Chondrocyte (in vitro differentiated cells): Measurements from ENCODE around the gene TMC5. TPM values are rescaled to one million over a fixed set of nuclear protein-coding genes. Genes with fewer than 3 reads are reported as not detected.

ENCODE experiments used
- DNase-seq: peaks from one replicate; pipeline ENCODE4 v3.0.0; 2021; ENCODE audit warnings: mixed read lengths, low spot score
- H3K27ac Mint-ChIP-seq: one replicate; pipeline ENCODE4 v1.8.0; 2021; ENCODE audit warnings: mild to moderate bottlenecking, moderate library complexity, mixed read lengths; ENCODE audit not compliant: unreplicated experiment
- H3K27me3 Mint-ChIP-seq: 2 replicates; pipeline ENCODE4 v1.8.0; 2021; ENCODE audit warnings: low read depth, mixed read lengths
- H3K36me3 Mint-ChIP-seq: 2 replicates; pipeline ENCODE4 v1.8.0; 2021; ENCODE audit warnings: low read depth, mixed read lengths
- H3K4me1 Mint-ChIP-seq: 2 replicates; pipeline ENCODE4 v1.8.0; 2021; ENCODE audit warnings: low read depth, mild to moderate bottlenecking, mixed read lengths
- H3K4me3 Mint-ChIP-seq: one replicate; pipeline ENCODE4 v1.8.0; 2021; ENCODE audit warnings: mild to moderate bottlenecking, moderate library complexity, mixed read lengths; ENCODE audit not compliant: unreplicated experiment
- H3K9me3 Mint-ChIP-seq: 2 replicates; pipeline ENCODE4 v1.8.0; 2021; ENCODE audit warnings: low read depth, mixed read lengths
- total RNA-seq: library from RNA; stranded (reverse); gene quantifications from 3 replicates; pipeline ENCODE4 v1.2.1, GENCODE V29; 2021
- TF ChIP-seq, protein P1 (sequence below): fragments of 200-600 bp; sonication (generic); IDR thresholded peaks from 2 replicates; pipeline ENCODE4 v1.5.0; 2021; ENCODE audit warnings: antibody characterized with exemption, mild to moderate bottlenecking, moderate library complexity

Gene TMC5
- total RNA-seq, 1 donor from 2014 or later: not detected

DNA sequence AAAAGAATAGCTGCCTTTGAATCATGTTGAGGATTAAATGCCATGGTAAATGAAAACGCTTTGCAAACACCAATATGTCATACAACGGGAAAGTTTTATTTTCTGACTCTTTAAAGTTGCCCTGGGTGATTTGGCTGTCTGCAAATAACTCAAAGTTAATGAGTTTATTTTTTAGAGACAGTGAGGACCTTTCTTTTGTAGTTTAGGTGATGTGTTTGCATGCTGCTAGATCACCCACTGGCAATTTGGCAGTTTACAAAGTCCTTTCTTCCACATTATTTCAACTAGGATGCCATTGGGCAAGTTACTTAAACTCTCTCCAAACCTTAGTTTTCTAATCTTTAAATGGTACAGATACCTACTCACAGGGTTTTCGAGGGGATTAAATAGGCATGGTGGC, 66.4 kb downstream of the TMC5 start:
- peaks cover 15% of the 10 kb centered on the region for H3K27me3 Mint-ChIP-seq
- no peak overlapping the region for H3K4me3 Mint-ChIP-seq
- TF ChIP-seq, protein P1, sequence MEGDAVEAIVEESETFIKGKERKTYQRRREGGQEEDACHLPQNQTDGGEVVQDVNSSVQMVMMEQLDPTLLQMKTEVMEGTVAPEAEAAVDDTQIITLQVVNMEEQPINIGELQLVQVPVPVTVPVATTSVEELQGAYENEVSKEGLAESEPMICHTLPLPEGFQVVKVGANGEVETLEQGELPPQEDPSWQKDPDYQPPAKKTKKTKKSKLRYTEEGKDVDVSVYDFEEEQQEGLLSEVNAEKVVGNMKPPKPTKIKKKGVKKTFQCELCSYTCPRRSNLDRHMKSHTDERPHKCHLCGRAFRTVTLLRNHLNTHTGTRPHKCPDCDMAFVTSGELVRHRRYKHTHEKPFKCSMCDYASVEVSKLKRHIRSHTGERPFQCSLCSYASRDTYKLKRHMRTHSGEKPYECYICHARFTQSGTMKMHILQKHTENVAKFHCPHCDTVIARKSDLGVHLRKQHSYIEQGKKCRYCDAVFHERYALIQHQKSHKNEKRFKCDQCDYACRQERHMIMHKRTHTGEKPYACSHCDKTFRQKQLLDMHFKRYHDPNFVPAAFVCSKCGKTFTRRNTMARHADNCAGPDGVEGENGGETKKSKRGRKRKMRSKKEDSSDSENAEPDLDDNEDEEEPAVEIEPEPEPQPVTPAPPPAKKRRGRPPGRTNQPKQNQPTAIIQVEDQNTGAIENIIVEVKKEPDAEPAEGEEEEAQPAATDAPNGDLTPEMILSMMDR: no peak
- DNase-seq: no peak
- no peaks in the 10 kb centered on the region for H3K36me3 Mint-ChIP-seq
- H3K9me3 Mint-ChIP-seq: no peaks in the 10 kb centered on the region
- H3K27ac Mint-ChIP-seq: no peak overlapping the region
- H3K4me1 Mint-ChIP-seq: no peaks in the 10 kb centered on the region

DNA sequence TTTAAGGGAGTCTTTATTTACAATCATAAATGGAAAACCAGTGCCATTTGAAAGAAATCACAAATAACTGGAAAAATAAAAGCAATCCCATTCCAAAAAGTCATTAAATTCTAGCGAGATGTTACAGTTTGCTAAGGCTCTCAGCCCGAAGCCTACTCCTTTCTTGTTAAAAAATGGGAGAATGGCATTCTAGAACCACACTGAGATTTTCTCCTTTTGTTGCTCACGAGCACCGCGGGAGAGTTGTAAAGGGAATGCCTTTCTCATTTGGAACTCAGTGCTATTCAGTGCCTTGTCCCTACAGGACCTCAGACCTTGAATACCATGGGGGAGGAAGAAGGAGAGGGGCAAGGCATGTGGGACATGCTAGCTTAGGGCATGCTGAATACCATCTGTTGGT, 67.9 kb downstream of the TMC5 start:
- H3K4me3 Mint-ChIP-seq: no peak overlapping the region
- no peak overlapping the region for H3K27ac Mint-ChIP-seq
- H3K4me1 Mint-ChIP-seq: no peaks in the 10 kb centered on the region
- H3K9me3 Mint-ChIP-seq: no peaks in the 10 kb centered on the region
- no peak for DNase-seq
- TF ChIP-seq, protein P1: no peak
- H3K27me3 Mint-ChIP-seq: peaks cover 15% of the 10 kb centered on the region
- no peaks in the 10 kb centered on the region for H3K36me3 Mint-ChIP-seq

DNA sequence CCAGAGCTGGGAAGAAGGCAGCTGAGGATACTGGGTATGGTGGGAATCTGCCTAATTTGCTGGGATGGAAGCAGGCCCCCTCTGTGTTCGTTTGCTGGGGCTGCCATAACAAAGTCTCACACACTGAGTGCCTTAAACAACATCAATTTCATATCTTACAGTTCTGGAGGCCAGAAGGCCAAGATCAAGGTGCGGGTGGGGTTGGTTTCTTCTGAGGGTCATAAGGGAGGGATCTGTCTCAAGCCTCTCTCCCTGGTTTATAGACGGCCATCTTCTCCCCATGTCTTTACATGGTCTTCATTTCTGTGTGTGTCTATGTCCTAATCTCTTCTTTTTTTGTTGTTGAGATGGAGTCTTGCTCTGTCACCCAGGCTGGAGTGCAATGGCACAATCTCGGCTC, 68.4 kb downstream of the TMC5 start:
- H3K9me3 Mint-ChIP-seq: no peaks in the 10 kb centered on the region
- TF ChIP-seq, protein P1: no peak
- H3K4me1 Mint-ChIP-seq: no peaks in the 10 kb centered on the region
- no peak overlapping the region for H3K27ac Mint-ChIP-seq
- no peaks in the 10 kb centered on the region for H3K36me3 Mint-ChIP-seq
- no peak for DNase-seq
- no peak overlapping the region for H3K4me3 Mint-ChIP-seq
- peaks cover 15% of the 10 kb centered on the region for H3K27me3 Mint-ChIP-seq

DNA sequence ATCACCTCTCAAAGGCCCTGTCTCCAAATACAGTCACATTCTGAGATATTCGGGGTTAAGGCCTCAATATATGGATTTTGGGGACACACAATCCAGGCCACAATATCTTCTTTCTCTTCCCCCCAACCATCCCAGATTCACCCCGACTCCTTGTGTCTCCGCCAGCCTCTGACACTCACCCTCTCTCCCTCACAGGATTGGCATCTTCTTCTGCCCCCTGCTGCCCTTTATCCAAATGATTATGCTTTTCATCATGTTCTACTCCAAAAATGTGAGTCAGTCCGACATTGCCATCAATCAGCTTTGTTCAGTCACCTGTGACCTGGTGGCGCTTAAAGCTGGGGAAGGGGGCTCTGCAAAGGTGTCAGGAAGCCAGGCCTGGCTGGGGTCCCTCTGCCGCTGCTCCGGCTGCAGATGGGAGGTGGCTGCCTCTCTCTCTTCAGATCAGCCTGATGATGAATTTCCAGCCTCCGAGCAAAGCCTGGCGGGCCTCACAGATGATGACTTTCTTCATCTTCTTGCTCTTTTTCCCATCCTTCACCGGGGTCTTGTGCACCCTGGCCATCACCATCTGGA, 69.2 kb downstream of the TMC5 start:
- Mint-ChIP-seq H3K27me3 (peaks cover 17% of the 10 kb centered on the region), H3K4me3 (no peak overlapping the region), H3K27ac (no peak overlapping the region), H3K9me3 (no peaks in the 10 kb centered on the region), H3K4me1 (no peaks in the 10 kb centered on the region), H3K36me3 (no peaks in the 10 kb centered on the region)
- TF ChIP-seq, protein P1: no peak
- DNase-seq: no peak

DNA sequence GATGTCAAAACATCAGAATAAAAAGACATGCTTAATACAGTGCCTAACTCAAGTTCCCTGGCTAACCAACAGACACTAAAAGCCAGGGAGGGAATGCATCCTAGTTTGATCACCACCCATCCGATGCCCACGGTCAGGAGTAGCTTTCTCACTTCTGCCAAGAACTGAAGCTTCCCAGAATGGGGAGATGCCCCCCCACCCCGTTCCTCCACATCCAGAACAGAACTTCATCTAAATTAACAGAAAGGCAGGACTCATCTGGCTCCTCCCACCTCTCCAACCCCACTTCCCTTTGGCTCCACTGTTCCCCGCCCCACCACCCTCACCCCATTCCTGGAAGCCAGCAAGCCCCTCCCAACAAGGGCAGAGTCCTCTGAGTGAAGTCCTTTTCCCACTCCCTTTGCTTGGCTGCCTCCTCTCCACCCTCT, 70.5 kb downstream of the TMC5 start:
- TF ChIP-seq, protein P1: no peak
- H3K4me3 Mint-ChIP-seq: no peak overlapping the region
- H3K9me3 Mint-ChIP-seq: no peaks in the 10 kb centered on the region
- no peak overlapping the region for H3K27ac Mint-ChIP-seq
- DNase-seq: no peak
- H3K4me1 Mint-ChIP-seq: no peaks in the 10 kb centered on the region
- H3K27me3 Mint-ChIP-seq: peaks cover 20% of the 10 kb centered on the region
- no peaks in the 10 kb centered on the region for H3K36me3 Mint-ChIP-seq
